ENCODE results near the gene HOXB2.

DNA sequence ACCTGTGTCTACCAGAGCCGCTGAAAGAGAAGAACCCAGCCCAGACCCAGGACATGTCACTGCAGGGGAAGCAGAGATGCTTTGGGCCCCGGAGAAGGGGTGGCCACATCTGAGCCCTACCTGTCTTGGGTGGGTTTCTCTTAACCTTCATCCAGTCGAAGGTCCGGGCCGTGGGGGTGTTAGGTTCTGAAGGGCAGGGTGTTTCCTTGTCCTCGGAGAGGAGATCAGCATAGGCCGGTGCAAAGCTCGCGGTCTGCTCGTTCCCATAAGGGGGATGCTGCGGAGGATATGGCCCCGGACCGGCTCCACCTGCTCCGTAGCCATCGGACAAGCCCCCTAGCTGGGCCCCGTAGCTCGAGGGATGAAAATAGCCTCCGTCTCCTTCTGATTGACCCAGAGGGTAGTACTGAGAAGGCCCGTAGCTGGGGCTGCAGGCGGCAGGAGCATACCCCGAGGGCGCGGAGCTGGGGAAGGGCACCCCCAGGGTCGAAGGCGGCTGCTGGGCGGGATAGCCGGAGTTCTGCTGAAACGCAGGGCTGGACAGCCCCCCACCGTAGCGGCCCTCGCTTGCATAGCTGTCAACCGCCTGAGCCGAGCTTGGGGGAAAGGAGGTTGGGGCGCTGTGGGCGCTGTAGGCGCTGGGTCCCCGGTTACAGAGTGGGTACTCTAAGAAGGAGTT, 14.6 kb downstream of the HOXB2 start:
- TF ChIP-seq IRF9 (tag; IDR thresholded peaks at IDR 0.05) = no peak
- no peak for TF ChIP-seq TEAD4 (IDR thresholded peaks at IDR 0.05; ENCODE audit: low read length)
- TF ChIP-seq TEAD4 (CRISPR knock-in tag; IDR thresholded peaks at IDR 0.05; ENCODE audit: borderline replicate concordance) = no peak
- no peak for TF ChIP-seq BRD4 (IDR thresholded peaks at IDR 0.05)
- no peak for TF ChIP-seq EGR1 (conservative IDR thresholded peaks at IDR 0.05)
- TF ChIP-seq ZNF134 (CRISPR knock-in tag; conservative IDR thresholded peaks at IDR 0.05) = no peak
